Rectal smooth muscle tissue (tissue), 1 donor: ENCODE measurements around the gene TOX2.

Experiments
- H3K27ac ChIP-seq: one replicate; pipeline ENCODE4 v1.7.0; 2013; ENCODE audit warnings: low read depth, low read length, inconsistent platforms
- H3K27me3 ChIP-seq: one replicate; pipeline ENCODE4 v1.7.0; 2013; ENCODE audit warnings: low read length; ENCODE audit not compliant: control insufficient read depth, insufficient read depth
- H3K36me3 ChIP-seq: one replicate; pipeline ENCODE4 v1.7.0; 2013; ENCODE audit warnings: low read length; ENCODE audit not compliant: control insufficient read depth, insufficient read depth
- H3K4me1 ChIP-seq: one replicate; pipeline ENCODE4 v1.7.0; 2013; ENCODE audit warnings: low read length; ENCODE audit not compliant: control insufficient read depth, insufficient read depth
- H3K4me3 ChIP-seq: one replicate; pipeline ENCODE4 v1.7.0; 2013; ENCODE audit warnings: low read length
- H3K9ac ChIP-seq: one replicate; pipeline ENCODE4 v1.7.0; 2013; ENCODE audit warnings: low read length

The TOX2 gene

DNA sequence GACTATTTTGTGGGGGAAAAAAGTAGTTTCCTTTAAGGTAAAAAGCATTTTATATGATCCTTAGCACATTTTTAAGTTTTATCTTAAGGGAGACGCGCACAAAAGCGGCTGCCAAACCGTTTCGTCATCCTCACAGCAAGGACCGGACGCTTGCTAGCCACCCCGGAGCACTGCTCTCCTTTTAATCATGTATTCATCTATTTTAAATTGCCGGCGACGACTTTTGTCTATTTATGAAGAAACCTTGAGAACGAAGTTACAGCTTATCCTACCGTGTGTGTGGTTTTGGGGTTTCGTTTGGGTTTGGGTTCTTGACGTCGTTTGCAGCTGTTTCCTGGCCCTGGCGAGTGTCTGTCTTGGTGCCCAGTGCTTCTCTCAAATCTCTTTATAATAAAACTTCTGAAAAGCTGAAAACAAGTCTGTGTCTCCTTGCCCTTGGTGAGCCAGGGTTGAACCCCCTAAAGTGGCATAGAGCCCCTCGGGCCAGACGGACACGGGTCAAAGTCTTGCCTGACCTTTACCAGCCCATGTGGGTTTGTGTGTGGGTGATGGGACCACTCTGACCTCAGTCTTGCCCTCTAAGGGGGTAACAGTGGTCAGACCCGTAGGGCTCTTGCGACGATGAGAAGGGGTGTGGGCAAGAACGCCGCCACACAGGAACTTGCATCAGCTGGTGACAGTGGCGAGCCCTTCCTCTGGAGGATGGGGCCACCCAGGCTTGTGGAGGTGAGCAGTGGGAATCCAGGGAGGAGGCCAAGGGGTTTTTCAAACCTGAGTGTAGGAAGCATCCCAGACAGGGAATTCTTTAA lies 154.8 kb downstream of the TOX2 start:
- H3K27me3 ChIP-seq = no peaks in the 10 kb centered on the region
- no peak overlapping the region for H3K4me3 ChIP-seq
- H3K36me3 ChIP-seq = no peaks in the 10 kb centered on the region
- no peaks in the 10 kb centered on the region for H3K4me1 ChIP-seq
- no peak overlapping the region for H3K27ac ChIP-seq
- no peak overlapping the region for H3K9ac ChIP-seq

DNA sequence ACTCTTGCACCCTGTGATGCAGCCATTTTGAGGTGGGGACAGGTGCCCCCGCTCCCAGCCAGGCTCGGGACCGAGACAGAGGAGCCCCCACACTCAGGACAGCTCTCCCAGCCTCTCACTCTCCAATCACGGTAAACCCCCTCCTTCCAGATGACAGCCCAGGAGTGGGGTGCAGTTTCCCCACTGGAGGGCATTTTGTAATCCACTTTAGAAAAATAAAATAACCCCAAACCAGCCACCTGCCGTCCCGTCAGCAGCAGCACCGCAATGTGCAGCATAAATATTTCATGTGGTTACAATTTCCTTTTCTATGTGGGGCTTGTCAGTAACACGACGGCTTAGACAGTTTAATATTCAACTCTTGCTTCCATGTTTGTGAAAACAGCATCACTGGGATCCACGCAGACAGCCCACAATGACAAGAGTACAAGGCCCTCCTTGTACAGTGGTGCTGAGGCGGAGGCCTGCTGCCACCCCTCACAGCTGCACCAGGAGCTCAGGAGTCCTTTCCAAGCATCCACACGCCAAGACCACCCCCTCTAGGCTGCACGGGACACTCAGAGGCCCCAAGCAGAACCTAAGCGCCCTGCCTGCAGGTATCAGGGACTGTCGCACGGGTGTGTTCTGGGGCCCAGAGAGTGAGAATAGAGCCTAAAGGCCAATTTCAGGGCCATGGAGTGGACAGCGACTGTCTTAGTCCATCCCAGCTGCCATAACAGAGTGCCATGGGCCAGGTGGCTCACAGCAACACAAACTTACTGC lies 155.7 kb downstream of the TOX2 start:
- Histone ChIP-seq H3K36me3 (no peaks in the 10 kb centered on the region), H3K27ac (no peak overlapping the region), H3K27me3 (no peaks in the 10 kb centered on the region), H3K9ac (no peak overlapping the region), H3K4me3 (no peak overlapping the region), H3K4me1 (no peaks in the 10 kb centered on the region)

DNA sequence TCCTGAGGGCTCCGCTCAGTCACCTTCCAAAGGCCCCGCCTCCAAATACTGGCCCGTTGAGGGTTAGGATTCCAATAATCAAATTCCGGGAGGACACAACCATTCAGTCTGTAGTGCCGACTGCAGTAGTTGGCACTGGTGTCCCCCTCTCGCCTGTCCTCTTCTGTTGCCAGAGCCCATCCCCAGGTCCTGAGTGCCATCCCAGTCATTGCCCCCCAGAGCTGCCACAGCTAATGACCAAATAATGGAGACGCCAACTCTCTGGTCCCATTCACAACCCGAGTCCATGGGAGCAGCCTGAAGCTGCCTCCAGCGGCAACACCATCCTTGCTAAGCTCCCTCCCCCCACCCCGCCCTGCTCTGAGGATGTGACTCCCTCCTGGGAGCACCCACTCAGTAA lies 156.4 kb downstream of the TOX2 start:
- no peaks in the 10 kb centered on the region for H3K4me1 ChIP-seq
- no peak overlapping the region for H3K4me3 ChIP-seq

DNA sequence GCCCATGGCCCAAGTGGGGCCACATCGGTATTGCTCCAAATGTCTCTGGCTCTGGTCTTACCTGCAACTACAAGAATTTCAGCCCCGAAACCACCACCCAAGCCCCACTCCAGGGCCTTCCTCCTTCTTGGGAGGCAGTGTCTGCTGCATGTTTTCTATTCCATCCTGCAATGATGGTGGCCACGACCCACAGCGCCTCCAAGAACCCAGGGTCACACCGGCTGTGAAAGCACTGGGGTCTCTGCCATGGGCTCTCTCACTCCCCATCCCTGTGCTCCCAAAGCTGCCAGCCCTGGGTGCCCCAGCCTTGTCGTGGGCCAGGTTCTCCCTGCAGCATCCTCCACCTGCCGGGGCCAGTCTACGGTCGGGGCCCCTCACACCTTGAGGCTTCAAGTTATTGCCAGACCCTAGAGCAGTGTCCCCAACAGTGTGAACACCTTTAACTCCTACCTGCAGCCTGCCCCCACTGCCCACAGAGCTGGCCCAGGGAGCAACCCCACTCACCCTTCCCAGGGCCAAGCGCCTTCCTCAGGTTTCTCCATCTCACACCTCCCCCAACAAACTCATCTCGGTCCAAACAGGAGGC lies 157.0 kb downstream of the TOX2 start:
- Histone ChIP-seq H3K27ac (no peak overlapping the region), H3K9ac (no peak overlapping the region), H3K36me3 (no peaks in the 10 kb centered on the region), H3K4me3 (no peak overlapping the region), H3K4me1 (no peaks in the 10 kb centered on the region), H3K27me3 (no peaks in the 10 kb centered on the region)

More for the DNA sequence above, 156.4 kb downstream of the TOX2 start:
- Histone ChIP-seq H3K9ac (no peak overlapping the region), H3K27ac (no peak overlapping the region), H3K36me3 (no peaks in the 10 kb centered on the region), H3K27me3 (no peaks in the 10 kb centered on the region)

DNA sequence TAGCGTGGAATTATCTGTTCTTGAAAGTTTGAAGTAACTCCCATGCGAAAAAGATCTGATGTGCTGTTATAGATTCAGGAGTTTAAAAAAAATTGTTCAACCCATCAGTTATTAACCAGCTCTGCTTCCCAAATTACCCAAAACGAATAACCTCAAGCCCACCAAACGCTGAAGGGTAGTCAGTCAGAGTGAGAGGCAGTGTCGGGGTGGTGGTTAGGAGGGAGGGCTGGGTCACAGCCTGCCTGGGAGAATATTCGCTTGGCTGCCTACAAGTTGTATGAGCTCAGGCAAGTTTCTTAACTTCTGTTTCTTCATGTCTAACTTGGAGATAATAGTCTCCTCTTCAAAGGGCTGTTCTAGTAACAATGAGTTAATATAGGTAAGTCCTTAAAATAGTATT lies 157.7 kb downstream of the TOX2 start:
- Histone ChIP-seq H3K27ac (no peak overlapping the region), H3K4me3 (no peak overlapping the region), H3K27me3 (no peaks in the 10 kb centered on the region), H3K4me1 (no peaks in the 10 kb centered on the region), H3K36me3 (no peaks in the 10 kb centered on the region), H3K9ac (no peak overlapping the region)

DNA sequence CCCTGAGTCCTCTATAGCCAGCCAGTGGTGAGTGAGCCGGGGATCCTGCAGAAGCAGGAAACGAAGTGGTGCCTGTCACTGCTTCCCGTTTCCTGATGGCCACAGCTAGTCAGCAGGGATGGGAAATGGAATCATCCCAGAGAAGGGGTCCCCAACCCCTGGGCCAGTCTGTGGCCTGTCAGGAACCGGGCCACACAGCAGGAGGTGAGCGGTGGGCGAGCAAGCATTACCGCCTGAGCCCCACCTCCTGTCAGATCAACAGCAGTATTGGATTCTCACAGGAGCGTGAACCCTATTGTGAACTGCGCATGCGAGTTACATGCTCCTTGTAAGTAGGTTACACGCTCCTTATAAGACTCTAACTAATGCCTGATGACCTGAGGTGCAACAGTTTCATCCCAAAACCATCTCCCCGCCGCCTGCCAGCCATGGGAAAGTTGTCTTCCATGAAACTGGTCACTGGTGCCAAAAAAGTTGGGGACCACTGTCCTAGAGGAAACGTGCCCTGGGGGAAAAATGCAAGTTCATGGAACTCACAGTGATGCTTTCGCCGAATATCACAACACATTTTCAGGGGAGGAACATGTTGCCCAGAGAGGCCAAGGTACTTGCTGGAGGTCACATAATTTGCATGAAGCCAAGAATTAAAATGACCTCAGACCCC lies 158.5 kb downstream of the TOX2 start:
- Histone ChIP-seq H3K4me3 (no peak overlapping the region), H3K27me3 (no peaks in the 10 kb centered on the region), H3K27ac (no peak overlapping the region), H3K36me3 (no peaks in the 10 kb centered on the region), H3K4me1 (no peaks in the 10 kb centered on the region), H3K9ac (no peak overlapping the region)

DNA sequence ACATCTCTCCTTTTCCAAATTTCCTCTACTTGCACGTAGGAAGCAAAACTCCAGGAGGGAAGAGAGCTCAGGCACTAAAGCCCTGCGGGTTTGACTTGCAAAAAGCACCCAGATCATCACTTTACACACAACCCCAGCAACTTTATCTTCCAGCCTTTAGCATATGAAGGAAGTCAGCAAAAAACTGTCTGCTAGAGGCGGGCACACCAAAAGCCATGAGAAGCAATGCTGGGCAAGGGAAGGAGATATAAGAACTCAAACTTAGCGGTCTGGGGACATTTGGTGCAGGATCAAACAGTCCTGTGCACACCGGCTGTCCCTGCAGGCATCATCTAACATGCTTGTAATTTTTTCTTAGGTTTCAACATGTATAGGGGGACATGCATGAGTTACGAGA lies 159.0 kb downstream of the TOX2 start:
- Histone ChIP-seq H3K4me1 (no peaks in the 10 kb centered on the region), H3K27ac (no peak overlapping the region), H3K27me3 (no peaks in the 10 kb centered on the region), H3K36me3 (no peaks in the 10 kb centered on the region), H3K4me3 (no peak overlapping the region), H3K9ac (no peak overlapping the region)

DNA sequence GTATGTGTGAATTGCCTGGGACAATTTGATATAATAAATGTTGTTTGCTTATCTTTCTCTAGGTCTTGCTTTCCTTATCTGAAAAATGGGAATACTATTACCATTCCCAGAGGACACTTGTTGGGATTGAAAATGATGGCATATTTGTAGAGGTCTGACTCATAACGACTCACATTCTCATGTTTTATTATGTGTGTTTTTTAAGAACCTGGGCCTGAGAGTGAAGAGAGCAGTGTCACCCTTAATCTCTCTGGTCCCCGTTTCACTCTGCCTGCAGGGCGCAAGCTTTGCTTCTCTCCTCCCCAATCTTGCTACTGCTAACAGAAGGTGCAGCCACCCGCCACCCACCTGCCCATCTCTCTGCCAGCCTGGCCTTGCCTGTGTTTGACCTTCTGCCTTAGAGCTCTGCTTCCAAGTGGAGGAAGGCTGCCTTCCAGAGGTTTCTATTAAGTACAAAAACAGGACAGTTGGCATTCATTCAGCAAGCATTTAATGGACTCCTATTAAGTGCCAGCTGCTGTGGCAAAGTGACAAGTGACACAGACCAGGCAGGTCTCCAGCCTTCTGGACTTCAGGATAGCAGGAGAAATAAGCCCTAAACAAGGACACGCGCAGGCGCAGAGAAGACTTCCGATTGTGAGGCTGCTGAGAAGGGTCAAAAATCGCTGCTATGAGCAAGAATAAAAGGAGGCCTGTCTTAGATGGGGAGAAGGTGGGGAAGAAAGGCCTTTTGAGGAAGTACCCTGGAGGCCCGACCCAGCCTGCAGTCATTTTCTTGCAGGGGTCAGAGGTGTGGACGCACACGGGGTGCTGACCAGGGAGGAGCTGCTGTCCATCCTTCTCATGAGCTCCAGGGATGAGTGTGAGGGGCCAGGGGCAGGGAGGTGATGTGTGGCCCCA lies 159.8 kb downstream of the TOX2 start:
- no peaks in the 10 kb centered on the region for H3K36me3 ChIP-seq
- H3K9ac ChIP-seq = no peak overlapping the region
- H3K4me3 ChIP-seq = no peak overlapping the region
- no peak overlapping the region for H3K27ac ChIP-seq
- H3K4me1 ChIP-seq = no peaks in the 10 kb centered on the region
- no peaks in the 10 kb centered on the region for H3K27me3 ChIP-seq

DNA sequence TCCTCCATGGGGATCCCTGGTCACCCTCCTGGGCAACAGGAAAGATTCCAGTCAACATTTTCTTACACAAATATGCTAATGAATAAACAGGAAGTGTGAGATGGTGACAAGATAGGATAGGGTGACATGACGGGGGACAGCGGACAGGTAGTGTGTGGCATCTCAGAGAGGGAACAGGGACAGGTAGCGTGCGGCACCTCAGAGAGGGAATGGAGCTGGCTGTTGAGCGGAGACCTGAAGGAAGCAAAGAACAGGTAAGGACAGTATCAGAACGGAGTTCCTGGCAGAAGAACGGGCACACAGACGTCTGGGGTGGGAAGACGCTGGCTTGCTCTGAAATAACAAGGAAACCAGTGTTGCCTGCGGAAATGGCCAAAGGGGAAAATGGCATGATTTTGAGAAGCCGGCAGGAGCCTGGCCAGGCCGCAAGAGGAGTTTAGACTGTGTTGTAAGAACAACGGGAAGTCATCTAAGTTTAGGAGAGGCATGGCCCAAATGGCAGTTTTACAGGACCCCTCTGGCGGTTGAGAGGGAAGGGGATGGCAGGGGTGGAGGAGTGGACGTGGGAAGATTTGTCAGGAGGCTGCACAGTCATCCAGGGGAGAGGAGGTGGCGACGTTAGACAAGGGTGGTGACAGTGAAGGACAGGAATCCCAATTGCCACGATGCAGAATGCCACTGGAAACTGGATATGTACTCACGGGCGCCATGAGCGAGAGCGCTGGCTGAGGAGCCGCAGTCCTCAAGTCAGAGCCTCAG lies 160.7 kb downstream of the TOX2 start:
- Histone ChIP-seq H3K36me3 (no peaks in the 10 kb centered on the region), H3K4me1 (no peaks in the 10 kb centered on the region), H3K27ac (no peak overlapping the region), H3K4me3 (no peak overlapping the region), H3K27me3 (no peaks in the 10 kb centered on the region), H3K9ac (no peak overlapping the region)

DNA sequence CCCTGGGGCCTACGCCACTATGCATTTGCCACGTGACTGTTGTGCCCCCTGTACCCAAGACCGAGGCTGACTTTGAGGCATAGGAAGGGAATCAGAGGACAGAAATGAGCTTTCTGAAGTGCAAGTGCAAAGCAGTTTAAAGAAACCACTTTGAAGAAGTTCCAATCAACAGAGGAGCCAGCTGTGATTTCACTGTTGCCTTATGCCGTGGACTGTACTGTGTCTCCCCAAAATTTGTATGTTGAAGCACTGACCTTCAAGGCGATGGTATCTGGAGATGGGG lies 161.2 kb downstream of the TOX2 start:
- Histone ChIP-seq H3K4me3 (no peak overlapping the region), H3K36me3 (no peaks in the 10 kb centered on the region), H3K27me3 (no peaks in the 10 kb centered on the region), H3K27ac (no peak overlapping the region), H3K4me1 (no peaks in the 10 kb centered on the region), H3K9ac (no peak overlapping the region)

DNA sequence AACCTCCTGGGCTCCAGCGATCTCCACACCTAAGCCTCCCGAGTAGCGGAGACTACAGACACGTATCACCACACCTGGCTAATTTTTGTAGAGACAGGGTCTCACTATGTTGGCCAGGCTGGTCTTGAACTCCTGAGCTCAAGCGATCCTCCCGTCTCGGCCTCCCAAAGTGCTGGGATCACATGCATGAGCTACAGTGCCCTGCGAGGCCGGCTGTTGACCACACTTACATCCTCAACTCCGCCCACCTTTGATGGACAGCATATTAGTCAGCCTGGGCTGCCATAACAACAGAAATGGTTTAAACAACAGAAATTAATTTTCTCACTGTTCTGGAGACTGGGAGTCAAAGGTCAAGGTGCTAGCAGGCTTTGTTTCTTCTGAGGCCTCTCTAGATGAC lies 164.6 kb downstream of the TOX2 start:
- Histone ChIP-seq H3K27ac (no peak overlapping the region), H3K4me3 (no peak overlapping the region), H3K9ac (no peak overlapping the region), H3K27me3 (no peaks in the 10 kb centered on the region), H3K4me1 (no peaks in the 10 kb centered on the region), H3K36me3 (no peaks in the 10 kb centered on the region)
